RWPE1 (cell line): Measurements from ENCODE around the gene B3GALT6.
A peak's percentile ranks its signal among the peaks of the same experiment; 100 is the strongest.

Source experiments
- CTCF ChIA-PET: fragments of 350-600 bp; sonication (Branson Sonifier 250); formaldehyde crosslinking; extraction: SDS; loops from one replicate; lab custom pipeline; 2021; lab: Yijun Ruan, JAX
- POLR2A ChIA-PET: fragments of 400-600 bp; formaldehyde crosslinking; extraction: SDS; loops from one replicate; lab custom pipeline; 2020; ENCODE audit warnings: antibody characterized with exemption; ENCODE audit not compliant: low non-redundant PET; lab: Yijun Ruan, JAX
- DNase-seq: peaks from one replicate; pipeline ENCODE4 v3.0.0; 2012; ENCODE audit warnings: low spot score
- H3K27ac ChIP-seq: fragments of 450-650 bp; 2 replicates; pipeline ENCODE4 v1.5.1; 2017
- CTCF ChIP-seq: fragments of 450-650 bp; conservative IDR thresholded peaks from 2 replicates; pipeline ENCODE4 v1.5.1; 2017; ENCODE audit warnings: low read depth, mild to moderate bottlenecking

The B3GALT6 gene

GRCh38 chr1:1267488-1268283 lies 35.6 kb downstream of the B3GALT6 start:
- TF ChIP-seq CTCF: no peak
- ChIA-PET CTCF (no interaction called here), POLR2A (no interaction called here)
- H3K27ac ChIP-seq: peak overlapping the region; percentile 69; the same call in 1 of the 2 replicates
- no peak for DNase-seq

- no peak for DNase-seq
- CTCF ChIA-PET: no interaction called here
- POLR2A ChIA-PET: no interaction called here
- no peak for TF ChIP-seq CTCF
- peak overlapping the region; percentile 69; the same call in 1 of the 2 replicates for H3K27ac ChIP-seq
Observed at GRCh38 chr1:1268284-1268682, 36.2 kb downstream of the B3GALT6 start.

- DNase-seq: no peak
- peak overlapping the region; percentile 81 for H3K27ac ChIP-seq
- POLR2A ChIA-PET: no interaction called here
- CTCF ChIA-PET: interaction anchor here (0.9 kb wide), 1 partner anchor 8 kb away, joined by 3 read pairs; no protein-coding TSS in a partner anchor
- TF ChIP-seq CTCF: no peak
Observed at GRCh38 chr1:1270813-1271212, 38.8 kb downstream of the B3GALT6 start.

DNA sequence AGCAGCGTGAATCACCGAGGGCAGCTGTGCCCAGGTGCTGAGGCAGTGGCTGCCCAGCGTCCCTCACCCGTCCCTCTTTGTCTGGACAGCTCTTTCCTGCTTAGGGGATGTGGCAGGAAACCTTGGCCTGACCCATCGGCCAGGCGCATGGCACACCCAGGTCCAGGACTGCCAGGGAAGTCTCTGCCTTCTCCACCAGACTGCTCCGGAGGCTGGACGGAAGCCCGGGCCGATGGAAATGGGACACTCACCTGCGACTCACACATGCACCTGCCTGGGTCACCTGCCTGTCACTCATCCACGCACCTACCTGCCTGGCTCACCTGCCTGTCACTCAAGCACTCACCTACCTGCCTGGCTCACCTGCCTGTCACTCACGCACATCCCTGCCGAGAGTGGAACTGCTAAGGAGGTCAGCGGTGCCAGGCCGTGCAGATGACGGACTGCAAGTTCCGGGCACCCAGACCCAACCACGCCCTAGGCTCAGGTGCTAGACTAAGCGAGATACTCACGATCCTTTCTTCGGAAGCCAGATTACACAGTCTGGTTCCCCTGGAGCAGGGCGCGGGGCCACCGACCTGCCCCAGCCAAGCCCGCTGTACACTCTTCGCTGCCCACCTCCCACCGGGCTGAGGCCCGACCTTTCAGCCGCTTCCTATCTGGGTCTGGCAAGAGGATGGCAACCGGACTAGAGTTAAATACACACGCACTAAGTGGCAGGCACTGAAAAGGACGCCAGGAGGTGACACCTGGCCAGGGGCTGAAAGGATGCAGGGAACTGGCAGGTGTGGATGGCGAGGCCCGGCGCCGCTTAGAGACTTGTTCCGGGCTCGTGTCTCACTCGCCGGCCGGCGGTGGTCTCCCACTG lies 40.5 kb downstream of the B3GALT6 start:
- DNase-seq: no peak
- CTCF ChIA-PET: interaction anchor here (0.6 kb wide), 1 partner anchor 21 kb away, joined by 3 read pairs; no protein-coding TSS in a partner anchor
- peak overlapping the region; percentile 81 for H3K27ac ChIP-seq
- TF ChIP-seq CTCF: no peak
- POLR2A ChIA-PET: interaction anchor here (0.5 to 1.0 kb wide), 3 partner anchors 42 to 110 kb away, joined by 3 to 4 read pairs (median 3); no protein-coding TSS in a partner anchor

DNA sequence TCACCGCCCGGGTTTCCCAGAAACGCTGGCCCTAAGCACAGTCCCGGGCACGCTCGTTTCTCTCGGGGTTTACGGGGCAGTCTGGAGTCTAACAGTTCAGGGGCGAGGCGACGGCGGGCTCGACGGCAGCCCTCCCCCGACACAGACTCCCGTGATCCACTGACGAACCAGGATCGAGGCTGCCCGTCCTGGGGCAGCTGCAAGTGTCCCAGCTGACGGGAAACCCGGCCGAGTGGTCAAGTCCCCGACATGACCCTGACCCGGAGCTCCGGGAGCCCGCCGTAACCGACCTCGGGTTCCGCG lies 41.1 kb downstream of the B3GALT6 start:
- CTCF ChIA-PET: no interaction called here
- DNase-seq: no peak
- TF ChIP-seq CTCF: no peak
- peak overlapping the region; percentile 81 for H3K27ac ChIP-seq
- POLR2A ChIA-PET: interaction anchor here (0.6 kb wide), 2 partner anchors 12 to 102 kb away, joined by 4 to 6 read pairs; no protein-coding TSS in a partner anchor
